CD4-positive, alpha-beta T cell treated with Interleukin-6 at 100 ng/mL for 8 hours (primary cell): ENCODE measurements around the gene SPX.

Source experiments
- DNase-seq: peaks from one replicate; pipeline ENCODE4 v3.0.0-alpha.2; 2020; ENCODE audit warnings: mixed read lengths, low spot score

The SPX gene

GRCh38 chr12:21538061-21538653 lies 12.1 kb downstream of the SPX start:
- DNase-seq, result no peak

- DNase-seq, result no peak
Observed at GRCh38 chr12:21539797-21540196, 13.7 kb downstream of the SPX start.

GRCh38 chr12:21541773-21542172 lies 15.7 kb downstream of the SPX start:
- DNase-seq, result no peak

GRCh38 chr12:21542403-21542802 lies 16.3 kb downstream of the SPX start:
- DNase-seq, result no peak

- no peak for DNase-seq
Observed at GRCh38 chr12:21543151-21543550, 17.1 kb downstream of the SPX start.

GRCh38 chr12:21545557-21545956 lies 19.5 kb downstream of the SPX start:
- DNase-seq, result no peak

GRCh38 chr12:21546716-21547115 lies 20.6 kb downstream of the SPX start:
- no peak for DNase-seq

GRCh38 chr12:21547437-21547836 lies 21.3 kb downstream of the SPX start:
- DNase-seq, result no peak

- DNase-seq, result no peak
Observed at GRCh38 chr12:21551841-21552465, 25.9 kb downstream of the SPX start.

- no peak for DNase-seq
Observed at GRCh38 chr12:21552635-21553328, 26.7 kb downstream of the SPX start.

GRCh38 chr12:21553329-21553675 lies 27.2 kb downstream of the SPX start:
- DNase-seq, result no peak

GRCh38 chr12:21558100-21558679 lies 32.1 kb downstream of the SPX start:
- no peak for DNase-seq

GRCh38 chr12:21559855-21560569 lies 33.9 kb downstream of the SPX start:
- no peak for DNase-seq

- no peak for DNase-seq
Observed at GRCh38 chr12:21561158-21561557, 35.1 kb downstream of the SPX start.

GRCh38 chr12:21562859-21563258 lies 36.8 kb downstream of the SPX start:
- no peak for DNase-seq

GRCh38 chr12:21566223-21566906 lies 40.3 kb downstream of the SPX start:
- DNase-seq, result no peak

GRCh38 chr12:21566907-21567394 lies 40.9 kb downstream of the SPX start:
- no peak for DNase-seq

GRCh38 chr12:21568115-21568514 lies 42.0 kb downstream of the SPX start:
- no peak for DNase-seq

GRCh38 chr12:21571046-21571445 lies 45.0 kb downstream of the SPX start:
- DNase-seq, result no peak

GRCh38 chr12:21573733-21574358 lies 47.8 kb downstream of the SPX start:
- no peak for DNase-seq

GRCh38 chr12:21576431-21576830 lies 50.3 kb downstream of the SPX start:
- DNase-seq, result no peak
